Left hindlimb (tissue), 1 donor: ENCODE data around the gene PATL2.
"Not testable (repeated sequence)": the region's sequence is repeated elsewhere in the genome, so short reads cannot be mapped to it uniquely, and the experiment has no call there.

ENCODE experiments used
- DNase-seq: peaks from one replicate; pipeline ENCODE4 v3.0.0-alpha.2; 2018

Gene PATL2

GRCh38 chr15:44711096-44711742 lies at the start of gene PATL2, which contains the start of gene B2M:
Gene PATL2 (minus strand): TSS chr15:44711323. CDS start chr15:44676490, 34,833 bp downstream.
Gene B2M (plus strand): TSS chr15:44711517. CDS start chr15:44711547, 30 bp downstream.
- DNase-seq, result peak; percentile 96

GRCh38 chr15:44753345-44753744 lies 42.2 kb upstream of the PATL2 start:
- no peak for DNase-seq

GRCh38 chr15:44743454-44743853 lies 32.3 kb upstream of the PATL2 start:
- DNase-seq, result not testable (repeated sequence)

- DNase-seq, result not testable (repeated sequence)
Observed at GRCh38 chr15:44739222-44739847, 28.2 kb upstream of the PATL2 start.

- DNase-seq, result no peak
Observed at GRCh38 chr15:44738340-44738984, 27.3 kb upstream of the PATL2 start.

GRCh38 chr15:44736181-44736765 lies 25.1 kb upstream of the PATL2 start, which contains the start of gene TRIM69:
Gene TRIM69 (plus strand): TSS chr15:44736528. CDS start chr15:44736705, 177 bp downstream.
- no peak for DNase-seq

- DNase-seq, result no peak
Observed at GRCh38 chr15:44735482-44736180, 24.5 kb upstream of the PATL2 start.

GRCh38 chr15:44734839-44735481 lies 23.8 kb upstream of the PATL2 start:
- no peak for DNase-seq

GRCh38 chr15:44729408-44730127 lies 18.4 kb upstream of the PATL2 start:
- DNase-seq, result peak; percentile 56

- DNase-seq, result peak; percentile 98
Observed at GRCh38 chr15:44728576-44729407, 17.7 kb upstream of the PATL2 start.

- DNase-seq, result not testable (repeated sequence)
Observed at GRCh38 chr15:44728232-44728575, 17.1 kb upstream of the PATL2 start.

GRCh38 chr15:44727485-44728231 lies 16.5 kb upstream of the PATL2 start:
- DNase-seq, result no peak

GRCh38 chr15:44726568-44727484 lies 15.7 kb upstream of the PATL2 start:
- peak; percentile 39 for DNase-seq

- DNase-seq, result no peak
Observed at GRCh38 chr15:44726136-44726535, 15.0 kb upstream of the PATL2 start.

GRCh38 chr15:44722011-44722410 lies 10.9 kb upstream of the PATL2 start:
- no peak for DNase-seq

- DNase-seq, result no peak
Observed at GRCh38 chr15:44720460-44721176, 9.5 kb upstream of the PATL2 start.

GRCh38 chr15:44720000-44720435 lies 8.9 kb upstream of the PATL2 start:
- DNase-seq, result not testable (repeated sequence)
